ENCODE results near the gene OAS3.

GRCh38 chr12:112941528-112942335 lies 3.5 kb downstream of the OAS3 start:
- no peak for TF ChIP-seq POLR3A (IDR thresholded peaks at IDR 0.05; ENCODE audit: borderline replicate concordance, extremely low read depth, insufficient read depth, insufficient read length)
- TF ChIP-seq ZNF57 (CRISPR knock-in tag; IDR thresholded peaks at IDR 0.05), result no peak
- TF ChIP-seq NONO (IDR thresholded peaks at IDR 0.05; ENCODE audit: low read depth in 2 of 2, low read length in 1 of 2), result no peak
- TF ChIP-seq NR4A1 (CRISPR knock-in tag; IDR thresholded peaks at IDR 0.05), result no peak
- no peak for TF ChIP-seq NR4A1 (tag; IDR thresholded peaks at IDR 0.05)
- no peak for TF ChIP-seq RAD21 (CRISPR knock-in tag; conservative IDR thresholded peaks at IDR 0.05 in 1 of 2, IDR thresholded peaks at IDR 0.05 in 1 of 2)
- TF ChIP-seq CTCF (IDR thresholded peaks at IDR 0.05 in 2 of 3, conservative IDR thresholded peaks at IDR 0.05 in 1 of 3; ENCODE audit: insufficient read depth in 2 of 3, low read depth in 1 of 3, low read length in 3 of 3), result no peak
- TF ChIP-seq RCOR1 (IDR thresholded peaks at IDR 0.05; ENCODE audit: borderline replicate concordance in 1 of 2, low read depth in 2 of 2, low read length in 2 of 2), result no peak
